Measurements from ENCODE around the gene IL11RA. TPM values are rescaled to one million over a fixed set of nuclear protein-coding genes. Genes with fewer than 3 reads are reported as not detected.

Gene IL11RA
- total and polyA plus RNA-seq, 2 donors from 2014 or later, result 15.2 to 17.7 TPM

DNA sequence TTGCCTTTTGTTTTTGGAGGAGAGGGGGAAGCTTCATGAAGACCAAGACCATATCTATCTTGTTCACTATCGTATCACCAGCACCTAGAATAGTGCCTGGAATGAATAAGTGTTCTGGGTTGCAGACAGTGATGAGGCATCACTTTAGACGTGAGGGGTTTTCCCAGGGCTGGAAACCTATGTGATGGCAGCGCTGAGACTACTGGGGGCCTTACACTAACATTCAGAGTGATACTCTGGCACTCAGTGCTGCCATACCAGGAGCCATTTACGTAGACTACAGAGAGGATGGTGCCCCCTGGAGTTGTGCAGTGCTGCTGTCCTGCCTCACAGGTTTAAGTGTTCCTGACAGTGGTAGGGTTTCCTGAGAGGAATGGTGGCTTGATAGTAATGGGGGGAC lies 32.2 kb downstream of the IL11RA start:
- intact Hi-C loops (cut with DNase I), result no loop called here
- Histone ChIP-seq H3K9me3 (ENCODE audit: control insufficient read depth in 2 of 3, insufficient read depth in 1 of 3, low read length in 3 of 3) (no peaks in the 10 kb centered on the region), H3K27ac (ENCODE audit: low read depth in 2 of 2, low read length in 2 of 2) (no peak overlapping the region), H3K36me3 (ENCODE audit: control insufficient read depth in 2 of 3, insufficient read depth in 3 of 3, low read length in 3 of 3) (no peaks in the 10 kb centered on the region), H3K4me1 (ENCODE audit: control insufficient read depth in 2 of 3, insufficient read depth in 2 of 3, low read depth in 1 of 3, low read length in 3 of 3) (no peaks in the 10 kb centered on the region), H3K27me3 (ENCODE audit: control insufficient read depth, insufficient read depth, low read length) (no peaks in the 10 kb centered on the region), H3K4me3 (ENCODE audit: low read length in 3 of 3) (no peak overlapping the region), H3K9ac (ENCODE audit: low read length in 3 of 3) (no peak overlapping the region)
- no peak for TF ChIP-seq CTCF (IDR thresholded peaks at IDR 0.05; ENCODE audit: borderline replicate concordance, extremely low read depth, insufficient read depth)
- FAIRE-seq (no peak), DNase-seq (no peak)

DNA sequence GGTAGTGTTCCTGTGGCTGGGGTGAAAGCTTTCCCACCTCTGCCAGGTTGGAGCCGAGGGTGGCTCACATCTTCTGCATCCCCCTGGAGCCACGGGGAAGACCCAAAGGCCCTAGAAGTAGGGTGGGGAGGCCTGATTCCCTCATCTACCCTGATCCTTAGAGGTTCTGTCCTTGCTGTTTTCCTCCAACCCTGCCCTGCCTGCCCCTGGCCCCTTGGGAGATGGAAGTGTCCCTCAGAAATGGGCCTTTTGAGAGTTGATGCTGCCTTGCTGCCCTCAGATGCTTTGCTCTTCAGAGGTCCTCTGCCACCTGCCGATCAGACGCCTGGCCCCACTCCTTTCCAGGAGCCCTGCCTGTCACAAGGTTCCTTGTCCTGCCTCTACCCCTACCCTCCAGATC lies 32.8 kb downstream of the IL11RA start:
- no peaks in the 10 kb centered on the region for H3K9me3 ChIP-seq (ENCODE audit: control insufficient read depth in 2 of 3, insufficient read depth in 1 of 3, low read length in 3 of 3)
- intact Hi-C loops (cut with DNase I), result no loop called here
- H3K27ac ChIP-seq (ENCODE audit: low read depth in 2 of 2, low read length in 2 of 2), result no peak overlapping the region
- H3K4me3 ChIP-seq (ENCODE audit: low read length in 3 of 3), result no peak overlapping the region
- H3K4me1 ChIP-seq (ENCODE audit: control insufficient read depth in 2 of 3, insufficient read depth in 2 of 3, low read depth in 1 of 3, low read length in 3 of 3), result no peaks in the 10 kb centered on the region
- H3K36me3 ChIP-seq (ENCODE audit: control insufficient read depth in 2 of 3, insufficient read depth in 3 of 3, low read length in 3 of 3), result no peaks in the 10 kb centered on the region
- TF ChIP-seq CTCF (IDR thresholded peaks at IDR 0.05; ENCODE audit: borderline replicate concordance, extremely low read depth, insufficient read depth), result no peak
- no peak for DNase-seq
- no peak overlapping the region for H3K9ac ChIP-seq (ENCODE audit: low read length in 3 of 3)
- no peaks in the 10 kb centered on the region for H3K27me3 ChIP-seq (ENCODE audit: control insufficient read depth, insufficient read depth, low read length)
- no peak for FAIRE-seq

- Histone ChIP-seq H3K27ac (ENCODE audit: low read depth in 2 of 2, low read length in 2 of 2) (no peak overlapping the region), H3K4me1 (ENCODE audit: control insufficient read depth in 2 of 3, insufficient read depth in 2 of 3, low read depth in 1 of 3, low read length in 3 of 3) (no peaks in the 10 kb centered on the region), H3K4me3 (ENCODE audit: low read length in 3 of 3) (no peak overlapping the region), H3K27me3 (ENCODE audit: control insufficient read depth, insufficient read depth, low read length) (no peaks in the 10 kb centered on the region), H3K36me3 (ENCODE audit: control insufficient read depth in 2 of 3, insufficient read depth in 3 of 3, low read length in 3 of 3) (no peaks in the 10 kb centered on the region), H3K9ac (ENCODE audit: low read length in 3 of 3) (no peak overlapping the region), H3K9me3 (ENCODE audit: control insufficient read depth in 2 of 3, insufficient read depth in 1 of 3, low read length in 3 of 3) (no peaks in the 10 kb centered on the region)
- FAIRE-seq (no peak), DNase-seq (no peak)
- intact Hi-C loops (cut with DNase I), result no loop called here
- no peak for TF ChIP-seq CTCF (IDR thresholded peaks at IDR 0.05; ENCODE audit: borderline replicate concordance, extremely low read depth, insufficient read depth)
Measured at GRCh38 chr9:34685591-34685990, 33.6 kb downstream of the IL11RA start.

DNA sequence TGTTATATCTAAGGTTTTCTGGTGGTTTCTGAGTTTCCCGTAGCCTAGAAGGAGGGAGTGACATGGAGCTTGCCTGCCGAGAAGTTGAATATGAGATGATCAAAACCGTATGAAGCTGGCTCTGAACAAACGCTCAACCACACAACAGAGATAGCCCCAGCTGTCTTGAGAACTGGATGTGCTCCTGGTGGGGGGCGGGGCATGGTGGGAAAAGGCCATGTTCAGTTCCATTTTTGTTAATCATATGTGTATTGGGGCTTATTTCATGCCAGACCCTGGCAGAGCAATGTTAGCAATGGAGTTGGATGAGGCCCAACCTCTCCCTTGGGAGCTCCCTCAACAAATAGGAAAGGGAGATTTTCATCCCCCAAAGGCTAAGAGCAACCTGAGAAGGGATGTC lies 34.2 kb downstream of the IL11RA start:
- no peak for FAIRE-seq
- H3K9me3 ChIP-seq (ENCODE audit: control insufficient read depth in 2 of 3, insufficient read depth in 1 of 3, low read length in 3 of 3), result no peaks in the 10 kb centered on the region
- H3K27me3 ChIP-seq (ENCODE audit: control insufficient read depth, insufficient read depth, low read length), result no peaks in the 10 kb centered on the region
- H3K9ac ChIP-seq (ENCODE audit: low read length in 3 of 3), result no peak overlapping the region
- intact Hi-C loops (cut with DNase I), result no loop called here
- H3K27ac ChIP-seq (ENCODE audit: low read depth in 2 of 2, low read length in 2 of 2), result no peak overlapping the region
- H3K4me3 ChIP-seq (ENCODE audit: low read length in 3 of 3), result no peak overlapping the region
- no peak for TF ChIP-seq CTCF (IDR thresholded peaks at IDR 0.05; ENCODE audit: borderline replicate concordance, extremely low read depth, insufficient read depth)
- no peaks in the 10 kb centered on the region for H3K36me3 ChIP-seq (ENCODE audit: control insufficient read depth in 2 of 3, insufficient read depth in 3 of 3, low read length in 3 of 3)
- H3K4me1 ChIP-seq (ENCODE audit: control insufficient read depth in 2 of 3, insufficient read depth in 2 of 3, low read depth in 1 of 3, low read length in 3 of 3), result no peaks in the 10 kb centered on the region
- no peak for DNase-seq
